ENCODE measurements around the gene TMEM52.

DNA sequence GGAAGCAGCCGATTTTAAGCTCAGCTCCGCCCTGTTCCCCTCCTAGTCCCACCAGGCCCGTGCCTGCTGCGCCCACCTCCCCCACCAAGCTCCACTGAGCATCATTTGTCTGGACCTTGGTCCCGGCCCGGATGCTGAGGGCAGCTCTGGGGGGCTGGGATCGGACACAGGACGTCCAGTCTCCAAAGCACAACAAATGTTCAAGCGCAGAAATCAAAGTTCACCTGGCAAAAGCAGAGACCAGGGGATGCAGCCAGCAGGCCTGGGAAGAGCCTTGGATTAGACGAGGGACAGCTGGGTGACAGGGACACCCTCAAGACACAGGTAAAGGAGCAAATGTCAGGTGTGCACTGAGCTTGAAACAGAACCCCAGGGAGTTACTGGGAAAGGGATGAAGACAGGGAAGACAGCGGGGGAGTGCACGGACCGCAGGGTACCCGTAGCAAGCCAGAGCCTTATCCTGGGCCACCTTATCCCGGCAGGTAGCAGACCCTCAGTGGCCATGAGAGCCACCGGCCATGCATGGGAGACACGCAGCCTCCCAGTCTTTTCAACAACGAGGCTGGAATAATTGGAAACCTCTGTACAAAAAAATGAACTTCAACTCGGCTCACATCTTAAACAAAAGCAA, 22.2 kb upstream of the TMEM52 start:
- TF ChIP-seq, protein P1, sequence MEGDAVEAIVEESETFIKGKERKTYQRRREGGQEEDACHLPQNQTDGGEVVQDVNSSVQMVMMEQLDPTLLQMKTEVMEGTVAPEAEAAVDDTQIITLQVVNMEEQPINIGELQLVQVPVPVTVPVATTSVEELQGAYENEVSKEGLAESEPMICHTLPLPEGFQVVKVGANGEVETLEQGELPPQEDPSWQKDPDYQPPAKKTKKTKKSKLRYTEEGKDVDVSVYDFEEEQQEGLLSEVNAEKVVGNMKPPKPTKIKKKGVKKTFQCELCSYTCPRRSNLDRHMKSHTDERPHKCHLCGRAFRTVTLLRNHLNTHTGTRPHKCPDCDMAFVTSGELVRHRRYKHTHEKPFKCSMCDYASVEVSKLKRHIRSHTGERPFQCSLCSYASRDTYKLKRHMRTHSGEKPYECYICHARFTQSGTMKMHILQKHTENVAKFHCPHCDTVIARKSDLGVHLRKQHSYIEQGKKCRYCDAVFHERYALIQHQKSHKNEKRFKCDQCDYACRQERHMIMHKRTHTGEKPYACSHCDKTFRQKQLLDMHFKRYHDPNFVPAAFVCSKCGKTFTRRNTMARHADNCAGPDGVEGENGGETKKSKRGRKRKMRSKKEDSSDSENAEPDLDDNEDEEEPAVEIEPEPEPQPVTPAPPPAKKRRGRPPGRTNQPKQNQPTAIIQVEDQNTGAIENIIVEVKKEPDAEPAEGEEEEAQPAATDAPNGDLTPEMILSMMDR (IDR thresholded peaks at IDR 0.05), result no peak
- no peak for TF ChIP-seq POLR2A (IDR thresholded peaks at IDR 0.05)

Measured in prostate gland (tissue), 2 donors.